IMR-90 (cell line): ENCODE results near the gene PSPN. TPM values are rescaled to one million over a fixed set of nuclear protein-coding genes. Genes with fewer than 3 reads are reported as not detected.

Experiments used
- ATAC-seq: fragments of 200-7000 bp; cut with Tn5 transposase; 2 replicates; pipeline ENCODE4 v1.9.1; 2020; ENCODE audit warnings: low read depth, mild to moderate bottlenecking, moderate library complexity
- BruUV-seq: library from RNA; stranded (reverse); fragments of 400-500 nt; replicated peaks from 2 replicates; lab custom pipeline; 2021; lab: Mats Ljungman, UMichigan
- CTCF ChIA-PET: fragments of 300-600 bp; formaldehyde crosslinking; extraction: SDS; loops from one replicate; lab custom pipeline; 2021; ENCODE audit warnings: antibody characterized with exemption; lab: Yijun Ruan, JAX
- POLR2A ChIA-PET: fragments of 300-600 bp; sonication (Branson Sonifier 250); formaldehyde crosslinking; loops from one replicate; lab custom pipeline; 2022; ENCODE audit warnings: antibody characterized with exemption; ENCODE audit not compliant: unreplicated experiment; lab: Charles Lee
- DNase-seq: peaks from one replicate; pipeline ENCODE4 v3.0.0; 2013
- H2AFZ ChIP-seq: replicated peaks from 2 replicates; pipeline ENCODE3; 2013; ENCODE audit warnings: low read length, mild to moderate bottlenecking; ENCODE audit not compliant: poor library complexity
- H2AK5ac ChIP-seq: 2 replicates; pipeline ENCODE4 v1.6.1; 2013; ENCODE audit warnings: low read depth, low read length, inconsistent platforms
- H2AK9ac ChIP-seq: replicated peaks from 2 replicates; pipeline ENCODE3; 2013; ENCODE audit warnings: mild to moderate bottlenecking, low read depth, low read length, moderate library complexity; ENCODE audit not compliant: poor library complexity
- H2BK120ac ChIP-seq: 2 replicates; pipeline ENCODE4 v1.6.1; 2013; ENCODE audit warnings: low read depth, low read length, inconsistent platforms
- H2BK15ac ChIP-seq: 3 replicates; pipeline ENCODE4 v1.6.1; 2013; ENCODE audit warnings: low read depth, low read length, inconsistent platforms
- H2BK20ac ChIP-seq: 2 replicates; pipeline ENCODE4 v1.6.1; 2013; ENCODE audit warnings: low read depth, mild to moderate bottlenecking, inconsistent platforms, low read length, moderate library complexity
- H2BK5ac ChIP-seq: 2 replicates; pipeline ENCODE4 v1.6.1; 2013; ENCODE audit warnings: mild to moderate bottlenecking, low read depth, low read length, inconsistent platforms; ENCODE audit not compliant: poor library complexity, severe bottlenecking
- H3K14ac ChIP-seq: replicated peaks from 2 replicates; pipeline ENCODE4 v1.6.1; 2013; ENCODE audit warnings: low read depth, low read length, inconsistent platforms
- H3K18ac ChIP-seq: 2 replicates; pipeline ENCODE4 v1.6.1; 2013; ENCODE audit warnings: low read depth, low read length, control low read depth
- H3K23ac ChIP-seq: 2 replicates; pipeline ENCODE4 v1.6.1; 2013; ENCODE audit warnings: low read depth, low read length, inconsistent platforms
- H3K27ac ChIP-seq: 2 replicates; pipeline ENCODE4 v1.5.1; 2013; ENCODE audit warnings: mild to moderate bottlenecking, control low read depth, low read length; ENCODE audit not compliant: insufficient read depth
- H3K27me3 ChIP-seq: 2 replicates; pipeline ENCODE4 v1.6.1; 2013; ENCODE audit warnings: low read length; ENCODE audit not compliant: control insufficient read depth, insufficient read depth
- H3K36me3 ChIP-seq: 2 replicates; pipeline ENCODE4 v1.6.1; 2013; ENCODE audit warnings: low read length, mixed read lengths; ENCODE audit not compliant: control insufficient read depth, insufficient read depth
- H3K4ac ChIP-seq: 2 replicates; pipeline ENCODE4 v1.6.1; 2013; ENCODE audit warnings: low read depth, low read length, inconsistent platforms
- H3K4me1 ChIP-seq: 2 replicates; pipeline ENCODE4 v1.6.1; 2013; ENCODE audit warnings: low read length, mixed read lengths; ENCODE audit not compliant: control insufficient read depth, insufficient read depth
- H3K4me2 ChIP-seq: 2 replicates; pipeline ENCODE4 v1.6.1; 2013; ENCODE audit warnings: low read depth, mild to moderate bottlenecking, control low read depth, low read length, moderate library complexity
- H3K4me3 ChIP-seq: 2 replicates; pipeline ENCODE4 v1.5.1; 2013; ENCODE audit warnings: low read depth, mild to moderate bottlenecking, control low read depth, low read length, moderate library complexity; ENCODE audit not compliant: insufficient read depth
- H3K56ac ChIP-seq: 2 replicates; pipeline ENCODE4 v1.6.1; 2013; ENCODE audit warnings: low read length, inconsistent platforms; ENCODE audit not compliant: insufficient read depth; ENCODE audit errors: extremely low read depth
- H3K79me1 ChIP-seq, 2 experiments: 2 replicates each; pipeline ENCODE4 v1.6.1; 2013; ENCODE audit warnings: low read length in 2 of 2, inconsistent platforms in 1 of 2, low read depth in 1 of 2
- H3K9ac ChIP-seq: 2 replicates; pipeline ENCODE4 v1.6.1; 2013; ENCODE audit warnings: low read depth, low read length, control low read depth
- H3K9me1 ChIP-seq: 2 replicates; pipeline ENCODE4 v1.6.1; 2013; ENCODE audit warnings: low read length, inconsistent platforms; ENCODE audit not compliant: insufficient read depth
- H3K9me3 ChIP-seq: 2 replicates; pipeline ENCODE4 v1.6.1; 2013; ENCODE audit warnings: low read length; ENCODE audit not compliant: control insufficient read depth, insufficient read depth
- H4K20me1 ChIP-seq: 2 replicates; pipeline ENCODE4 v1.6.1; 2013; ENCODE audit warnings: low read length, inconsistent platforms; ENCODE audit not compliant: insufficient read depth
- H4K5ac ChIP-seq: 2 replicates; pipeline ENCODE4 v1.6.1; 2013; ENCODE audit warnings: mild to moderate bottlenecking, low read depth, low read length, control low read depth
- H4K8ac ChIP-seq, 2 experiments: 2 replicates each; pipeline ENCODE4 v1.6.1; 2013; ENCODE audit warnings: low read depth in 2 of 2, low read length in 2 of 2, control low read depth in 1 of 2, inconsistent platforms in 1 of 2
- H4K91ac ChIP-seq: 2 replicates; pipeline ENCODE4 v1.6.1; 2013; ENCODE audit warnings: low read depth, low read length, inconsistent platforms; ENCODE audit not compliant: insufficient read depth
- BHLHE40 ChIP-seq: fragments of 150-350 bp; IDR thresholded peaks from 2 replicates; pipeline ENCODE4 v1.6.1; 2016; ENCODE audit warnings: mild to moderate bottlenecking, low read depth, low read length
- CEBPB ChIP-seq: IDR thresholded peaks from 2 replicates; pipeline ENCODE4 v1.6.1; 2012; ENCODE audit warnings: low read depth, low read length, improper control_type of control experiment
- ELK1 ChIP-seq: fragments of 150-350 bp; IDR thresholded peaks from 2 replicates; pipeline ENCODE4 v1.6.1; 2016; ENCODE audit warnings: low read depth, mild to moderate bottlenecking, low read length, moderate library complexity, borderline replicate concordance
- MAZ ChIP-seq: IDR thresholded peaks from 2 replicates; pipeline ENCODE4 v1.6.1; 2012; ENCODE audit warnings: low read depth, mild to moderate bottlenecking, low read length, improper control_type of control experiment, moderate library complexity, borderline replicate concordance
- NFE2L2 ChIP-seq: fragments of 150-350 bp; IDR thresholded peaks from 2 replicates; pipeline ENCODE4 v1.6.1; 2016; ENCODE audit warnings: low read depth, mild to moderate bottlenecking, low read length
- WGBS, 2 experiments: methylation state at CpG; one replicate each; pipeline versions ENCODE4 v1.1.5 to v1.1.7; 2013; ENCODE audit warnings: missing lambda C conversion rate in 2 of 2; ENCODE audit not compliant: insufficient read length in 1 of 2; ENCODE audit errors: extremely low coverage in 2 of 2; 5-methylcytosine and 5-hydroxymethylcytosine counted together
- dilution Hi-C: fragments of 300-500 bp; cut with HindIII; formaldehyde crosslinking; loops from one replicate; pipeline ENCODE4 v1.14.3; 2018; ENCODE audit warnings: low sequenced_read_pairs; ENCODE audit not compliant: unreplicated experiment
- in situ Hi-C: fragments of 300-500 bp; cut with MboI; formaldehyde crosslinking; loops from 3 replicates; pipeline ENCODE4 v1.14.3; 2019; ENCODE audit warnings: low sequenced_read_pairs, inconsistent platforms, mixed read lengths
- intact Hi-C: fragments of 100-400 bp; cut with micrococcal nuclease; formaldehyde crosslinking; loops from 2 replicates; pipeline ENCODE4 v1.10.0; 2022
- polyA plus RNA-seq, 3 experiments: library from polyadenylated mRNA; depleted of rRNA; stranded (reverse); fragments of >200 nt; gene quantifications; 2 replicates each; pipeline ENCODE4 v1.2.3, GENCODE V29; 2012; ENCODE audit warnings: low replicate concordance in 1 of 3
- total RNA-seq: library from RNA; depleted of rRNA; stranded (reverse); fragments of >200 nt; gene quantifications from 2 replicates; pipeline ENCODE4 v1.2.3, GENCODE V29; 2012

PSPN gene
- total and polyA plus RNA-seq, 2 of the 4 experiments (the other 2 are of a cell fraction): 0.34 to 0.54 TPM

- no peak overlapping the region for H2AK5ac ChIP-seq
- no peaks in the 10 kb centered on the region for H3K27me3 ChIP-seq
- H2BK5ac ChIP-seq: no peak overlapping the region
- TF ChIP-seq ELK1: no peak
- no peak for TF ChIP-seq MAZ
- no peak for TF ChIP-seq NFE2L2
- TF ChIP-seq CEBPB: no peak
- no peak for TF ChIP-seq BHLHE40
- H4K91ac ChIP-seq: no peak overlapping the region
- DNase-seq (no peak), ATAC-seq (no peak)
- peaks cover 13 to 28% of the 10 kb centered on the region in 2 experiments for H3K79me1 ChIP-seq
- H3K9me1 ChIP-seq: no peaks in the 10 kb centered on the region
- H2BK15ac ChIP-seq: no peak overlapping the region
- no peak overlapping the region for H3K4ac ChIP-seq
- no peaks in the 10 kb centered on the region for H3K9me3 ChIP-seq
- H3K23ac ChIP-seq: no peak overlapping the region
- H4K5ac ChIP-seq: no peak overlapping the region
- no peak overlapping the region for H3K27ac ChIP-seq
- no peak overlapping the region for H3K9ac ChIP-seq
- ChIA-PET CTCF (no interaction called here), POLR2A (interaction anchor here (0.6 kb wide), 1 partner anchor 160 kb away, joined by 4 read pairs; no protein-coding TSS in a partner anchor)
- H3K4me3 ChIP-seq: no peak overlapping the region
- H2AK9ac ChIP-seq: no peak overlapping the region
- no peak overlapping the region for H3K18ac ChIP-seq
- H4K20me1 ChIP-seq: no peaks in the 10 kb centered on the region
- dilution Hi-C loops (no loop called here), in situ Hi-C loops (no loop called here), intact Hi-C loops (no loop called here)
- H3K4me1 ChIP-seq: peaks cover 5% of the 10 kb centered on the region
- BruUV-seq: no TSS peak
- WGBS, 2 experiments: 90% methylated on average over 3 of the region's 5 CpGs; no CpG with 5 or more reads in 1 of the 2 experiments
- no peak overlapping the region for H2BK120ac ChIP-seq
- no peak overlapping the region for H4K8ac ChIP-seq
- H2BK20ac ChIP-seq: no peak overlapping the region
- H2AFZ ChIP-seq: no peak overlapping the region
- no peak overlapping the region for H3K14ac ChIP-seq
- H3K36me3 ChIP-seq: peaks cover 4% of the 10 kb centered on the region; the same call in 1 of the 2 replicates
- no peak overlapping the region for H3K56ac ChIP-seq
- H3K4me2 ChIP-seq: no peak overlapping the region
Observed at GRCh38 chr19:6359568-6360341, 16.0 kb downstream of the PSPN start.
